A673 (cell line): Measurements from ENCODE around the gene COL16A1. TPM values are rescaled to one million over a fixed set of nuclear protein-coding genes. Genes with fewer than 3 reads are reported as not detected.

Experiments
- BruUV-seq: library from RNA; stranded (reverse); fragments of 400-500 nt; replicated peaks from 2 replicates; lab custom pipeline; 2021; lab: Mats Ljungman, UMichigan
- CTCF ChIA-PET: fragments of 300-600 bp; sonication (Branson Sonifier 250); formaldehyde crosslinking; loops from one replicate; lab custom pipeline; 2022; ENCODE audit warnings: antibody characterized with exemption; lab: Charles Lee
- POLR2A ChIA-PET: fragments of 300-600 bp; sonication (Branson Sonifier 250); formaldehyde crosslinking; loops from one replicate; lab custom pipeline; 2022; ENCODE audit warnings: antibody characterized with exemption; ENCODE audit not compliant: low non-redundant PET; lab: Charles Lee
- DNase-seq: peaks from one replicate; pipeline ENCODE4 v3.0.0-alpha.2; 2015; ENCODE audit warnings: low spot score
- H3K27ac ChIP-seq: fragments of 200-600 bp; sonication (generic); 2 replicates; pipeline ENCODE4 v1.5.1; 2016; ENCODE audit warnings: mixed run types, low read depth, mild to moderate bottlenecking, mixed read lengths, antibody characterized with exemption, low read length; ENCODE audit not compliant: poor library complexity, severe bottlenecking
- H3K27me3 ChIP-seq: fragments of 200-600 bp; sonication (generic); replicated peaks from 2 replicates; pipeline ENCODE4 v1.6.1; 2017; ENCODE audit warnings: mixed run types, low read depth, mild to moderate bottlenecking, mixed read lengths, antibody characterized with exemption, low read length; ENCODE audit not compliant: insufficient read depth, poor library complexity
- H3K36me3 ChIP-seq: fragments of 200-600 bp; sonication (generic); 2 replicates; pipeline ENCODE4 v1.6.1; 2016; ENCODE audit warnings: mixed run types, mild to moderate bottlenecking, mixed read lengths, antibody characterized with exemption, low read length; ENCODE audit not compliant: insufficient read depth, poor library complexity, severe bottlenecking
- H3K4me1 ChIP-seq: fragments of 200-600 bp; sonication (generic); 2 replicates; pipeline ENCODE4 v1.6.1; 2017; ENCODE audit warnings: mixed run types, mild to moderate bottlenecking, mixed read lengths, antibody characterized with exemption, low read length; ENCODE audit not compliant: insufficient read depth, poor library complexity, severe bottlenecking
- H3K4me3 ChIP-seq: fragments of 200-600 bp; sonication (generic); 2 replicates; pipeline ENCODE4 v1.5.1; 2016; ENCODE audit warnings: low read depth, mixed run types, mild to moderate bottlenecking, mixed read lengths, low read length; ENCODE audit not compliant: poor library complexity, severe bottlenecking
- H3K9me3 ChIP-seq: fragments of 200-600 bp; sonication (generic); 2 replicates; pipeline ENCODE4 v1.6.1; 2016; ENCODE audit warnings: mixed run types, low read depth, mild to moderate bottlenecking, mixed read lengths, antibody characterized with exemption, low read length; ENCODE audit not compliant: poor library complexity, severe bottlenecking
- EZH2 ChIP-seq: fragments of 200-600 bp; sonication (generic); IDR thresholded peaks from 2 replicates; pipeline ENCODE4 v1.6.1; 2017; ENCODE audit warnings: borderline replicate concordance, low read depth, mild to moderate bottlenecking, mixed read lengths, antibody characterized with exemption, low read length; ENCODE audit not compliant: poor library complexity, severe bottlenecking
- intact Hi-C: fragments of 100-400 bp; cut with micrococcal nuclease; formaldehyde crosslinking; loops from one replicate; pipeline ENCODE4 v1.10.0; 2022; ENCODE audit not compliant: unreplicated experiment
- total RNA-seq: library from RNA; stranded (reverse); gene quantifications from 2 replicates; pipeline ENCODE4 v1.2.3, GENCODE V29; 2021
- TF ChIP-seq, protein P1 (sequence below): fragments of 300-800, 200-600 bp; sonication (generic); conservative IDR thresholded peaks from 2 replicates; pipeline ENCODE4 v1.5.1; 2017; ENCODE audit warnings: low read depth, mild to moderate bottlenecking, antibody characterized with exemption, low read length, moderate library complexity, mixed read lengths

Gene COL16A1
- total RNA-seq, 1 experiment from 2014 or later = 26.6 TPM

DNA sequence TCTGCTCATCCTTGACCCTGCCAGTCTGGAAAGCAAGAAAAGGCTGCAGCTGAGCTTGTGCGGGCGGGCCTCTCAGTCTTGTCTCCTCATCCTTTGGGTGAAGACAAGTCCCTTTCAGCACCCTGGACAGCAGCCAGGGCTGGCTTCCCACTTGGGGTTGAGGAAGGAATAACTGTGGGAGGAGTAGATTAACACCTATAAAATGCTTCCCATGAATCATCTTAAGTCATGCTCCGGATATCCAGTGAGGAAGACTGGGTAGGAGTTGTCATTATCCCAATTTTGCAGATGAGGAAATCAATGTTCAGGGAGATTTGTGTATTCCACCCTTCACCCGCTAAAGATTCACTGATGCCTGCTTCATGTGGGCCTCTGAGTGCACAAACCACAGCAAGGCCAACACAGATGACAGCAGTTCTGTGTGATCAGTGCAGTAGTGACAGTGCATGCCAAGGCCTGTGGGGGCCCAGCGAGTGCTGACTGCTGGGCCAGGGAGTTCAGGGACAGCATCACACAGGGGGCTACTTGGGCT lies 20.1 kb upstream of the COL16A1 start:
- intact Hi-C loops = no loop called here
- no TSS peak for BruUV-seq
- CTCF ChIA-PET = no interaction called here

DNA sequence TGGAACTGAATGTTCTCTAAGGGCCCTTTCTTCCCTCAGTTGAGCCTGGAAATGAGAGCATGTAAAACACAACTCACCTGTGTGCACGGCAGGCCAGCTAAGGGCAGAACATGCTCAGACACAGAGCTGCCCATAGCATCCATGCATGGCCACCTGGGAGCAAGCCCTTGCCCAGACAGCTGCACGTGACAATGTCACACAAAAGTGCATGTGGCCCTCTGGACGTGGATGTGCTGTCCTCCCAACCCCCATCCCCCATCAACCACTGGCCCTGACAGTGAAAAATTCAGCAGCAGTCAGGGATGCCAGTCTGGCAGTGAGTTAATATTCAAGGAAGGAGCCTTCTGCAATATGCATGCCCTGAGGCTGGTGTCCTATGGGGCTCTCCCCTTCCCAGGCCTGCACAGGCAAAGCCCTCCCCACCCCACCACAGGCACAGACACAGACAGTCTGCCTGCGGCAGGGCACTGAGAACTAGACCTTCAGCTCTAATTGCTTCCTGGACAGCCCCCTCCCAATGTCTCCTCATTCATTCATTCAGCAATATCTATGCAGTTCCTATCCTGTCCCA lies 14.6 kb upstream of the COL16A1 start:
- no peak overlapping the region for H3K27ac ChIP-seq
- H3K9me3 ChIP-seq = no peaks in the 10 kb centered on the region
- no peaks in the 10 kb centered on the region for H3K36me3 ChIP-seq
- no peak for DNase-seq
- no TSS peak for BruUV-seq
- no peaks in the 10 kb centered on the region for H3K4me1 ChIP-seq
- POLR2A ChIA-PET = no interaction called here
- H3K4me3 ChIP-seq = no peak overlapping the region
- no peaks in the 10 kb centered on the region for H3K27me3 ChIP-seq
- TF ChIP-seq, protein P1, sequence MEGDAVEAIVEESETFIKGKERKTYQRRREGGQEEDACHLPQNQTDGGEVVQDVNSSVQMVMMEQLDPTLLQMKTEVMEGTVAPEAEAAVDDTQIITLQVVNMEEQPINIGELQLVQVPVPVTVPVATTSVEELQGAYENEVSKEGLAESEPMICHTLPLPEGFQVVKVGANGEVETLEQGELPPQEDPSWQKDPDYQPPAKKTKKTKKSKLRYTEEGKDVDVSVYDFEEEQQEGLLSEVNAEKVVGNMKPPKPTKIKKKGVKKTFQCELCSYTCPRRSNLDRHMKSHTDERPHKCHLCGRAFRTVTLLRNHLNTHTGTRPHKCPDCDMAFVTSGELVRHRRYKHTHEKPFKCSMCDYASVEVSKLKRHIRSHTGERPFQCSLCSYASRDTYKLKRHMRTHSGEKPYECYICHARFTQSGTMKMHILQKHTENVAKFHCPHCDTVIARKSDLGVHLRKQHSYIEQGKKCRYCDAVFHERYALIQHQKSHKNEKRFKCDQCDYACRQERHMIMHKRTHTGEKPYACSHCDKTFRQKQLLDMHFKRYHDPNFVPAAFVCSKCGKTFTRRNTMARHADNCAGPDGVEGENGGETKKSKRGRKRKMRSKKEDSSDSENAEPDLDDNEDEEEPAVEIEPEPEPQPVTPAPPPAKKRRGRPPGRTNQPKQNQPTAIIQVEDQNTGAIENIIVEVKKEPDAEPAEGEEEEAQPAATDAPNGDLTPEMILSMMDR = no peak
- TF ChIP-seq EZH2 = no peak
- intact Hi-C loops = no loop called here
- CTCF ChIA-PET = no interaction called here

More for the DNA sequence above, 20.1 kb upstream of the COL16A1 start:
- no peaks in the 10 kb centered on the region for H3K9me3 ChIP-seq
- TF ChIP-seq, protein P1 = no peak
- no peak for TF ChIP-seq EZH2
- H3K4me1 ChIP-seq = no peaks in the 10 kb centered on the region
- no peaks in the 10 kb centered on the region for H3K27me3 ChIP-seq
- DNase-seq = peak; percentile 88
- H3K36me3 ChIP-seq = no peaks in the 10 kb centered on the region
- POLR2A ChIA-PET = no interaction called here
- no peak overlapping the region for H3K27ac ChIP-seq
- no peak overlapping the region for H3K4me3 ChIP-seq

DNA sequence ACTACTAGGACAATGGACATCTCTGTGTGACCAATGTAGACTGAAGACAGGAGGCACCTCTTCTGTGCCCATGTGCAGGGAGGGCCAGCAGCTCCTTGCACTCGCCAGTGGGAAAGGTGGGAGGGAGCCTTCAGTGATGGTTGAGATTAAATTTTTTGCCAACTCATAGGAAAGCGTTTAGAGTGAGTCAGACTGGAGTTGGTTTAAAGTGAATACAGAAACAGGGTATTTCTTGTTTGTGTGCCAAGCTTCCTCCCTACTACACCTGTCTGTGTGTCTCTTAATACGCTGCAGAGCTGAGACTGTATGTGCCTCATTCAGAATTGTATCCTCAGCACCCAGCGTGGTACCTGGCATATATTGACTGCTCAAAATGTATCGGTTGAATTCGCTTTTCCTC lies 13.5 kb upstream of the COL16A1 start:
- POLR2A ChIA-PET = no interaction called here
- no peak for TF ChIP-seq EZH2
- TF ChIP-seq, protein P1 = no peak
- Histone ChIP-seq H3K36me3 (no peaks in the 10 kb centered on the region), H3K4me3 (no peak overlapping the region), H3K9me3 (no peaks in the 10 kb centered on the region), H3K27me3 (no peaks in the 10 kb centered on the region), H3K4me1 (peaks cover 3% of the 10 kb centered on the region), H3K27ac (no peak overlapping the region)
- no TSS peak for BruUV-seq
- DNase-seq = no peak
- intact Hi-C loops = no loop called here
- CTCF ChIA-PET = interaction anchor here (0.8 kb wide), 1 partner anchor 72 kb away, joined by 3 read pairs; no protein-coding TSS in a partner anchor
